GM12801 (cell line): Measurements from ENCODE around the gene LAMP2.

Source experiments
- TF ChIP-seq, protein P1 (sequence below): IDR thresholded peaks from one replicate; pipeline ENCODE4 v1.5.1; 2011; ENCODE audit warnings: control low read depth; ENCODE audit not compliant: insufficient read length; ENCODE audit errors: extremely low read depth

LAMP2 gene

DNA sequence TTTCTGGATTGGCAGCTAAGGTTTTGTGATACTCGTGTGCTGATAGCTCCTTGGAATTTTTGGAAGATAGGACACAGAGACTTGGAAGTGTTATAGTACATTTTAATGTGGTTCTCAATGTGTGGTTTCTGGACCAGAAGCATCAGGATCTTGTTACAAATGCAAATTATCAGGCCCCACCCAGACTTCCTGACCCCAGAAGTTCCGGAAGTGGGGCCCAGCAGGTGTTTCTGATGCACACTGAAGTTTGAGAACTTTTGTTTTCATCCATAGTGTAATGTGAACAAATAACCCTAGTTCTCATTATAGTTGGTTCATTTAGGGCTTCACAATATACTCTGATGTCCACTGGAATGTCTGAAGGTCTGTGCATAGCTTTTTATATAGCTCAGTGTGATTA is 49.6 kb downstream of the LAMP2 start:
- TF ChIP-seq, protein P1, sequence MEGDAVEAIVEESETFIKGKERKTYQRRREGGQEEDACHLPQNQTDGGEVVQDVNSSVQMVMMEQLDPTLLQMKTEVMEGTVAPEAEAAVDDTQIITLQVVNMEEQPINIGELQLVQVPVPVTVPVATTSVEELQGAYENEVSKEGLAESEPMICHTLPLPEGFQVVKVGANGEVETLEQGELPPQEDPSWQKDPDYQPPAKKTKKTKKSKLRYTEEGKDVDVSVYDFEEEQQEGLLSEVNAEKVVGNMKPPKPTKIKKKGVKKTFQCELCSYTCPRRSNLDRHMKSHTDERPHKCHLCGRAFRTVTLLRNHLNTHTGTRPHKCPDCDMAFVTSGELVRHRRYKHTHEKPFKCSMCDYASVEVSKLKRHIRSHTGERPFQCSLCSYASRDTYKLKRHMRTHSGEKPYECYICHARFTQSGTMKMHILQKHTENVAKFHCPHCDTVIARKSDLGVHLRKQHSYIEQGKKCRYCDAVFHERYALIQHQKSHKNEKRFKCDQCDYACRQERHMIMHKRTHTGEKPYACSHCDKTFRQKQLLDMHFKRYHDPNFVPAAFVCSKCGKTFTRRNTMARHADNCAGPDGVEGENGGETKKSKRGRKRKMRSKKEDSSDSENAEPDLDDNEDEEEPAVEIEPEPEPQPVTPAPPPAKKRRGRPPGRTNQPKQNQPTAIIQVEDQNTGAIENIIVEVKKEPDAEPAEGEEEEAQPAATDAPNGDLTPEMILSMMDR, result no peak

DNA sequence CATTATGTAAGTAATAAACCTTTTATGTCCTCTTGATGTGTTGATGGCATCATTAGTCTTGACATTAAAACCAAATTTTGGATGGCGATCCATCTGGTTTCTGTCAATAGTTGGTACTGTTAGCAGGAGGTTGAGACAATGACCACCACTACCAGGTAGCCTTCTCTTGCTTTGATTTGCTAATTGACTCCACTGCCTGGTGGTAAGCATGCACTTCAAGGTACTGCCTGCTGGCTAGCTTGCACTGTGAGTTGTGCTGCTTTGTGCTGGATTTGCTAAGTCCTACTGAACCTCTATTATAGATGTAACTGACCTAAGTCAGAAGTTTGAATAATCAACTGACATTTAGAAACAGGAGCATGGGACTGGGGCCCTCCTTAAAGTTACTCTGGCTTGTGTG is 60.9 kb downstream of the LAMP2 start:
- TF ChIP-seq, protein P1, result no peak

DNA sequence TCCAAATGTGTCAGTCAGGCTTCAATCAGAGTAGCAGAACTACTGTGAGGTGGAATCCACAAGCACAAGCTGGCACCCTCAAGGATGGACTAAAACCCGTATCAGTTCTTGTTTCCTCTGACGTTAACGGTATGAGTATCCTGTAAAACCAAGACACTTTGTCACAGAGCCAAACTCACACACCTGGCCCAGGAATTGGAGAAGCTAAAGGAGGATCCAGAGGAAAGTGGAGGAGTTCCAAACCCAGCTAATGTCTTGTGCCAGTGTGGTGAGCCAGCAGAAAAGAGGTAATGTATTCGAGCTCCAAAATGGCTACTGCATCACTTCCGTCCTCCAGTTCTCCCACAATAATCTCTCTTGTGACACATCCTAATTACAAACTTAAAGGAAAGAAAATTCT is 62.5 kb downstream of the LAMP2 start:
- TF ChIP-seq, protein P1, result no peak

DNA sequence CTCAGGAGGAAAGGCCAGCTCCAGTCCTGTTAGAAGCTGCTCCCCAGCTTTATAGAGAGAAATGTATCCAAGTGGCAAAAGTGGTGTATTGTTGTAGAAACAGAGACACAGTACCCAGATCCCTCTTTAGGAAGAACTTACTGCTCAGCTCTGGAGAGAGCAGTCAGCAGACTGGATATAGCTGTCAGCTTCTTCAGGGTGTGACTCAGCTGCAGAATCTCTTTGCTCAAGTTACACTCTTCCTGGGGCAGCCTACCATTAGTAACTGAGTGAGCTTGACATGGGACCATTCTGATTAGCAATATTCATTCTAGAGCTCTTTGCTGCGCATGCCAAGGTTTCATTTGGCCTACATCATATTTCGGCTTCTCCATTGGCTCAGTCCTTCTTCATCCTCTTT is 66.7 kb downstream of the LAMP2 start:
- TF ChIP-seq, protein P1, result no peak

DNA sequence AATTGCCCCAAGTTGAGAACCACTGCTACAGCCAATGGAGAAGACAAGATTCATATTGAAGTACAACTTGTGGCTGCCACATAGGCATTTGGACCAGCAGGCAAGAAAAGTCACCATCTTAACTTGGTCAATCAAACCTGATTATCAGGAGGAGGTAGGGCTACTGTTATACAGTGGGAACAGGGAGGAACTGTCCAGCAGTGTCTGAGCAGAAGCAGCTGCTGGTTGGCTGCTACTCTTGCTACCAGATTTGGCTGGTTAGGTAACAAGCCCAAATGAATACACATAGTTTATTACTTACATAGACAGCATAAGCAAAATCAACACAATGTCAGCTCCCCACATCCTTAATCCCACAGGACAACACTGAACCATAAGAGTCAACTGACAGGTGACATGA is 67.8 kb downstream of the LAMP2 start:
- TF ChIP-seq, protein P1, result no peak

DNA sequence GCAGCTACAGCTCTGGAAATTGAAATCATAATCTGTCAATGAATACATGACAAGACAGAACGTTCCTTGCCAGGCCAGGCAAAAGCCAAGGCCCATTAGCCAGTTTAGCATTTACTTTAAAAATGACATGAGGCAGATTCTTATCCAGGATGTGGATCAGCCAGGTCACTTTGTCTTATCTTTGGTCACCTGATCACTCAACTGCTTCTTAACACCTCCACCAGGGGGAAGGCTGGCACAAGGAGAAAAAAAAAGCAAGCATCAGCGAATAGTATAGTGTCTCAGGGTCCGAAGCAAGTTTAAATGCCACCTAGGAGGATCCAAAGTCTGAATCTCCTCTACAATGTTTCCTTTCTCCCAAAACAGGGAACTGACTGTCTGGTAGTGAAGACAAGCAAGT is 88.4 kb downstream of the LAMP2 start:
- TF ChIP-seq, protein P1, result no peak

DNA sequence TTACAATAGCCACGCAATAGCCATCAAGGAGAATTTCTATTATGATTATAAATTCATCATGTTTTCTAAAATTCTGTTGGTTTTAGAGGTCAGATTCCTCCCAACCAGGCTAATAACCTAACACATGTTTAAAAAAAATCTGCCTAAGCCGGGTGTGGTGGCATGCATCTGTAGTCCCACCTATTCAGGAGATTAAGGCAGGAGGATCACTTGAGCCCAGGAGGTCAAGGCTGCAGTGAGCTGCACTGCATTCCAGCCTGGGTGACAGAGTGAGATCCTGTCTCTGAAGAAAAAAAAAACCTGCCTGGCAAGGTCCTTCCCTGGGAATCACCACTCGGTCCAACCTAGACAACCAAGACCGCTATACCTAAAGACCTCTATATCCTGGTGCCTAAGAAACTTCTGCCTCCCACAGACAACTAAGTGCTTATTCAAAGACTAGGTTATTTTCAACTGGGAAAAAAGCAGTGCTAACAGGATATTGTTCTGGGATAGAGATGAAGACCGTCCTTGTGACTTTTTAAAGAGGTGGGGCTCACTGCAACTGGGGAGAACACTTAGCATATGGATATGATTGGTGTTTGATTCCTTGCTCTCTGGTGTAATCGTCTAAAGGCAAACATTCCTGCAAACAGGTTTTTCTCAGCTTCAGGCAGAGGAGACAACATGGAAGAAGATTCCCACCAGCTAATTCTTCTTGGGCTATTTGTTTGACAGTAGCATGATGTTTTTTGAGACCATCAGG is 89.0 kb downstream of the LAMP2 start:
- TF ChIP-seq, protein P1, result no peak
